ENCODE measurements around the gene MOB2.

Gene MOB2

GRCh38 chr11:1471736-1472135 is 14.8 kb downstream of the MOB2 start:
- Histone ChIP-seq H3K4me2 (ENCODE audit: insufficient read depth, low read length) (no peak overlapping the region), H3K79me2 (ENCODE audit: insufficient read depth, low read length) (no peaks in the 10 kb centered on the region), H3K9ac (ENCODE audit: low read depth, low read length) (no peak overlapping the region), H3K27ac (ENCODE audit: low read length) (no peak overlapping the region), H2AFZ (ENCODE audit: low read depth, low read length) (no peak overlapping the region), H3K27me3 (ENCODE audit: insufficient read depth, low read length, poor library complexity) (no peaks in the 10 kb centered on the region), H3K4me3 (ENCODE audit: low read depth in 1 of 2, low read length in 2 of 2) (no peak overlapping the region), H3K36me3 (ENCODE audit: insufficient read depth, low read length) (peaks cover 61% of the 10 kb centered on the region), H4K20me1 (ENCODE audit: insufficient read depth, low read length) (peaks cover 23% of the 10 kb centered on the region), H3K4me1 (ENCODE audit: insufficient read depth, low read length) (no peaks in the 10 kb centered on the region), H3K9me3 (ENCODE audit: insufficient read depth, low read length, severe bottlenecking) (no peaks in the 10 kb centered on the region)
- no peak for ATAC-seq (ENCODE audit: insufficient read depth, low read depth)
- TF ChIP-seq, protein P1, sequence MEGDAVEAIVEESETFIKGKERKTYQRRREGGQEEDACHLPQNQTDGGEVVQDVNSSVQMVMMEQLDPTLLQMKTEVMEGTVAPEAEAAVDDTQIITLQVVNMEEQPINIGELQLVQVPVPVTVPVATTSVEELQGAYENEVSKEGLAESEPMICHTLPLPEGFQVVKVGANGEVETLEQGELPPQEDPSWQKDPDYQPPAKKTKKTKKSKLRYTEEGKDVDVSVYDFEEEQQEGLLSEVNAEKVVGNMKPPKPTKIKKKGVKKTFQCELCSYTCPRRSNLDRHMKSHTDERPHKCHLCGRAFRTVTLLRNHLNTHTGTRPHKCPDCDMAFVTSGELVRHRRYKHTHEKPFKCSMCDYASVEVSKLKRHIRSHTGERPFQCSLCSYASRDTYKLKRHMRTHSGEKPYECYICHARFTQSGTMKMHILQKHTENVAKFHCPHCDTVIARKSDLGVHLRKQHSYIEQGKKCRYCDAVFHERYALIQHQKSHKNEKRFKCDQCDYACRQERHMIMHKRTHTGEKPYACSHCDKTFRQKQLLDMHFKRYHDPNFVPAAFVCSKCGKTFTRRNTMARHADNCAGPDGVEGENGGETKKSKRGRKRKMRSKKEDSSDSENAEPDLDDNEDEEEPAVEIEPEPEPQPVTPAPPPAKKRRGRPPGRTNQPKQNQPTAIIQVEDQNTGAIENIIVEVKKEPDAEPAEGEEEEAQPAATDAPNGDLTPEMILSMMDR (IDR thresholded peaks at IDR 0.05; ENCODE audit: borderline replicate concordance, extremely low read depth, low read length, poor library complexity, severe bottlenecking) = no peak
- TF ChIP-seq EZH2 (IDR thresholded peaks at IDR 0.05; ENCODE audit: borderline replicate concordance, low read depth, low read length, severe bottlenecking) = no peak
- DNase-seq = no peak

- H3K9ac ChIP-seq (ENCODE audit: low read depth, low read length) = no peak overlapping the region
- no peak overlapping the region for H3K27ac ChIP-seq (ENCODE audit: low read length)
- H3K4me3 ChIP-seq (ENCODE audit: low read depth in 1 of 2, low read length in 2 of 2) = no peak overlapping the region
- no peak for ATAC-seq (ENCODE audit: insufficient read depth, low read depth)
- no peaks in the 10 kb centered on the region for H3K4me1 ChIP-seq (ENCODE audit: insufficient read depth, low read length)
- TF ChIP-seq, protein P1 (IDR thresholded peaks at IDR 0.05; ENCODE audit: borderline replicate concordance, extremely low read depth, low read length, poor library complexity, severe bottlenecking) = no peak
- no peak for TF ChIP-seq EZH2 (IDR thresholded peaks at IDR 0.05; ENCODE audit: borderline replicate concordance, low read depth, low read length, severe bottlenecking)
- no peaks in the 10 kb centered on the region for H3K27me3 ChIP-seq (ENCODE audit: insufficient read depth, low read length, poor library complexity)
- no peaks in the 10 kb centered on the region for H3K79me2 ChIP-seq (ENCODE audit: insufficient read depth, low read length)
- H2AFZ ChIP-seq (ENCODE audit: low read depth, low read length) = no peak overlapping the region
- H3K4me2 ChIP-seq (ENCODE audit: insufficient read depth, low read length) = no peak overlapping the region
- DNase-seq = no peak
- H4K20me1 ChIP-seq (ENCODE audit: insufficient read depth, low read length) = peaks cover 21% of the 10 kb centered on the region
- H3K36me3 ChIP-seq (ENCODE audit: insufficient read depth, low read length) = peaks cover 53% of the 10 kb centered on the region
- no peaks in the 10 kb centered on the region for H3K9me3 ChIP-seq (ENCODE audit: insufficient read depth, low read length, severe bottlenecking)
Measured at GRCh38 chr11:1470681-1471611, 15.6 kb downstream of the MOB2 start.

DNA sequence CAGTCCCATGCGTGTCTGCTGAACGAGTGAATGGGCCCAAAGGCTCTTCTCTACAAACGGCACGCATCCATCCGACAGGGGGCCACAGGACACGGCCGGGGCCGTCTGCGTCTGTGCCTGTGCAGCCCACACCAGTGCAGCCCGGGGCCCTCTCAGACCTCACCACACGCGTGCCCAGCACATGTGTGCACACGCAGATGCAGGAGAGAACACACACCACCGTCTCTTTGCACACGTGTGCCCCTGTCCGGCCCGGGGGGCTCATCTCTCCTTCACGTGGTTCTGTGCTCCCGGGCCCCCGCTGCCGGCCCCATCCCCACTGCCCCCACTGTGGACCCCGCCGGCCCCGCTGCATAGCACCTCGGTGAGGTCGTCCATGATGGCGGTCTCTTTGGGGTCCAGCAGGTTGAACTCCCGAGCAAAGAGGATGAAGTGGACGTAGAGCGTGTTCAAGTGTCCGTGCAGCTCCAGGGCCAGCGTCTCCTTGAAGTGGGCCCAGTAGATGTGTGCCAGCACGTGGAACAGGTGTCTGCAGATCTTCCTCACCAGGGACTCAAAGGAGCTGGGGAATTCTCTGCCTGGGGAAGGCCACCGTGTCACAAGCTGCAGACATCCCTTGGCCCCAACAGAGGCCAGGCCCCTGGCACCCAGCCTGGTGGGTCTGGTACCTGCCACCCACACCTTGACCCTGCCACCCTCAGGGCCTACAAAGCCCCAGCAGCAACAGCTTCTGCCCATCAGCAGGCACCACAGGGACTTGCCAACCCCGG is 16.5 kb downstream of the MOB2 start:
- DNase-seq = no peak
- Histone ChIP-seq H3K27ac (ENCODE audit: low read length) (no peak overlapping the region), H2AFZ (ENCODE audit: low read depth, low read length) (no peak overlapping the region), H3K27me3 (ENCODE audit: insufficient read depth, low read length, poor library complexity) (no peaks in the 10 kb centered on the region), H3K36me3 (ENCODE audit: insufficient read depth, low read length) (peaks cover 51% of the 10 kb centered on the region), H3K4me1 (ENCODE audit: insufficient read depth, low read length) (no peaks in the 10 kb centered on the region), H4K20me1 (ENCODE audit: insufficient read depth, low read length) (peaks cover 18% of the 10 kb centered on the region), H3K9me3 (ENCODE audit: insufficient read depth, low read length, severe bottlenecking) (no peaks in the 10 kb centered on the region), H3K4me3 (ENCODE audit: low read depth in 1 of 2, low read length in 2 of 2) (no peak overlapping the region), H3K9ac (ENCODE audit: low read depth, low read length) (no peak overlapping the region), H3K4me2 (ENCODE audit: insufficient read depth, low read length) (no peak overlapping the region), H3K79me2 (ENCODE audit: insufficient read depth, low read length) (no peaks in the 10 kb centered on the region)
- ATAC-seq (ENCODE audit: insufficient read depth, low read depth) = no peak
- TF ChIP-seq, protein P1 (IDR thresholded peaks at IDR 0.05; ENCODE audit: borderline replicate concordance, extremely low read depth, low read length, poor library complexity, severe bottlenecking) = no peak
- no peak for TF ChIP-seq EZH2 (IDR thresholded peaks at IDR 0.05; ENCODE audit: borderline replicate concordance, low read depth, low read length, severe bottlenecking)

All from DND-41 (cell line).